Activated T-cell treated with anti-CD3 and anti-CD28 coated beads, Interleukin-2, amount 50 U/mL, for 48 hours (primary cell): ENCODE measurements around the gene PGAP2.

Experiments
- DNase-seq, 2 experiments: peaks; one replicate each; pipeline ENCODE4 v3.0.0-alpha.2; 2020

The PGAP2 gene

DNA sequence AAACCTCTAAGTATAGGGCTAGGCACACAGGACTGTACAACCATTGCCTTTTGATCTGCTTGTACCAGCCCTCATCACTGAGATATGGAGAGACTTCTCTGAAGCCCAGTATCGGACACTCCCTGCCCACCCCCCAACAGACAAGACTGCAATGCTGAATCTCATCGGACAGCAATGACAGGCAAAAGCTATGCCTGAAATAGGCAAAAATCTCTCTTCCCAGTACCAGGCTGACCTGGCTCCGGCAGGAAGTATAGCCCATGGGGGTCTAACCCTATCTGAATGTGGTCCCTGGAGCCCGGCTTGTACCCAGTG, 25.9 kb downstream of the PGAP2 start:
- no peak for DNase-seq

DNA sequence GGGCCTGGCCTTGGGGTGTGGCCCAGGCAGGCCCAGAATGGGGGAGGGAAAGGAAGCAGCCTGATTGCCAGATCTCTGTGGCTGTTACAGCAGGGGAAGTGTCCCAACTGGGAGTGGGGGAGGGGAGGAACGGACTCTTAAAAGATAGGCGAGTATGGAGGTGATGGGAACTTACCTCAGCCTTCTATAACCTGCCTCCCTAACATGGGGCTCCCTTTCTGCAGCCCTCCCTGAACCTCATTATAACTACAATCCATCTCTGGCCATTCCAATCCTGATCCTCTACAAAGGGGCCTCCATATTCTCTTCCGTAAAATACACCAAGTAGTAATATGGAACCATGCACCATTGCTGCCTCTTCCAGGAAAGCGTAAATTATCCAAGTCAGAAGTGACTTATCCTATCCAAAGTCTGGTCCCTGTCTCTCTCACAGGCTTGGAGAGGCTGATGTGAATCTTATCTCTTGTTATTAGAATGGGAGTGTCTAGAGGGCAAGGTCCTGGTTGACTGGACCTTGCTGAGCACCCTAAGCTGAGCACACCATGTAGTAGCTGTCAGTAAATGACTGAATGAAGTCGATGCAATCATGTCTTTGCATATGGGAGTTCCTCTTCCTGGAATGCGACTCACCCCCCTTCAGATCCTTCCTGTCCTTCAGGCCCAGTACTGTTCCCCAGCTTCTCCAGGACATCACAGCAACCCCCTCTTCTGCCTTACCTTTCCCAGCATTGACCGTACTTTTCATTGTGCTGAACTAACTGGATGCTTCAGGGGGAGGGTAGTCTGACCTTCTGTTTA, 26.5 kb downstream of the PGAP2 start:
- no peak for DNase-seq

DNA sequence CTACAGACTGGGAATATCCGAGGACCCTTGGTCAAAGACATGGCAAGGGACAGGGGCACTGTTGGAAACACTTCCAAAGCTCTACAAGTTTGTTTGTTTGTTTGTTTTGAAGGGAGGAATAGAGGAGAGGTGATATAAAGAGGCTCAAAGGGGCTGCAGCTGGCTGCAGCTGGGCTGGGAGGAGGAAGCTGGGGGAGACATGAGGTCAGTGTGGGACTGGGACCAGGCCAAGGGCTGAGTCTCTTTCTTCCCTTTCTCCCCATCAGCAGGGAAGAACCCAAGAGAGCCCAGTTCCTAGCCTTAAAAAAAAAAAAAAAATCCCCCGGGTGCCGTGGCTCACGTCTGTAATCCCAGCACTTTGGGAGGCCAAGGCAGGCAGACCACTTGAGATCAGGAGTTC, 27.4 kb downstream of the PGAP2 start:
- DNase-seq = no peak

DNA sequence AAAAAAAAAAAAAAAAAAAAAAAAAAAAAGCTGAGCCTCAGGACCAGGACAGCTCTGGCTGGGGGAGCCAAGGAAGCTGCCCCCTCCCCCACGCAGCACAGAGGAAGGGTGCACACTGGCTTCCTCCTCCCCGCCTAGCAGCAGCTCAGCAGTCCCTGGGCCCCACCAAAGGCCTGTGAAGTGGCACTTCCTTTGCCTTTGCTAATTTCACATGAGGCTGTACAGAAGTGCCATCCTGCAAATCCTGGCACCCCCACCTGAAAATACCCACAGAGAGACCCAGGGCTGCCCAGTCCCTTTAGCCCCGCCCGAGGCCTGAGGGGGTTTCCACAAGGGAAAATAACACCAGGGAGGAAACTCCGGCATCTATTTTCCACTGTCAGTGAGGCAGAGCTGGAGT, 28.5 kb downstream of the PGAP2 start:
- peak; percentile 50 to 63 for DNase-seq

DNA sequence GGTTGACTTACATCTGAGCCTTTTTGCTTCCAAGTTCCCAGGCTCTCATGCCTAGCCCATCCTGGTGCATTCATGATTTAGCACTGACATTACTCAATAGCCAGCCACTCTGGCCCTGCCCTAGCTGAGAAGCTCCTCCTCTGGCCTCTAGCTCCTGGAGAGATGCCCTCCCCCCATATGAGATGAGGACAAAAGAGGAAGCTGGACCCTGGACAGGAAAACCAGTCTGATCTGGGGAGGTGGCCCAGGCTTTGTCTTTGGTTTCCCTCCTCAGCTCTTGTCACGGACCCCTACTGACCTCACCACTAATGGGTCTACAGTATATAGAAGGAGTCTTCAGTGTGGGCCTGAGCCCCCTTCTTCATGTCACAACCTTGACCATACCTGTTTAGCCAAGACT, 29.4 kb downstream of the PGAP2 start:
- DNase-seq = no peak

DNA sequence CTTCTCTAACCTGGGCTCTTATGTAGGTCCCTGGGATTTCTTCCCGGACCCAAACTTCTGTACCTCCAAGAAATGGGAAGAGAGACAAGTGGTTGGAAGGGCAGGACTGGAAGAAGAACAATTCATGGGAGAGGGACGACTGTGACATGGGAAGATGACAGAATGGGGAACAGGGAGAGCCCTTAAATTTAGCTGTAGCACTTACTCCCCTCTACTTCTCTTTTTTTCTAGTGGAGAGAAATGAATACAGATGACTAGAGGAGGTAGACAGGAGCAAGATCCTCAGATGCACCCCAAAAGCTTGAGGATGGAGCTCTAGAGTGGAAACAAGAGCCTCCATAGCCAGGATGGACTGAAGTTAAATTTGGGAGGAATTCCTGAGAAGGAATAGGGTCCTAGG, 30.1 kb downstream of the PGAP2 start:
- DNase-seq = no peak

DNA sequence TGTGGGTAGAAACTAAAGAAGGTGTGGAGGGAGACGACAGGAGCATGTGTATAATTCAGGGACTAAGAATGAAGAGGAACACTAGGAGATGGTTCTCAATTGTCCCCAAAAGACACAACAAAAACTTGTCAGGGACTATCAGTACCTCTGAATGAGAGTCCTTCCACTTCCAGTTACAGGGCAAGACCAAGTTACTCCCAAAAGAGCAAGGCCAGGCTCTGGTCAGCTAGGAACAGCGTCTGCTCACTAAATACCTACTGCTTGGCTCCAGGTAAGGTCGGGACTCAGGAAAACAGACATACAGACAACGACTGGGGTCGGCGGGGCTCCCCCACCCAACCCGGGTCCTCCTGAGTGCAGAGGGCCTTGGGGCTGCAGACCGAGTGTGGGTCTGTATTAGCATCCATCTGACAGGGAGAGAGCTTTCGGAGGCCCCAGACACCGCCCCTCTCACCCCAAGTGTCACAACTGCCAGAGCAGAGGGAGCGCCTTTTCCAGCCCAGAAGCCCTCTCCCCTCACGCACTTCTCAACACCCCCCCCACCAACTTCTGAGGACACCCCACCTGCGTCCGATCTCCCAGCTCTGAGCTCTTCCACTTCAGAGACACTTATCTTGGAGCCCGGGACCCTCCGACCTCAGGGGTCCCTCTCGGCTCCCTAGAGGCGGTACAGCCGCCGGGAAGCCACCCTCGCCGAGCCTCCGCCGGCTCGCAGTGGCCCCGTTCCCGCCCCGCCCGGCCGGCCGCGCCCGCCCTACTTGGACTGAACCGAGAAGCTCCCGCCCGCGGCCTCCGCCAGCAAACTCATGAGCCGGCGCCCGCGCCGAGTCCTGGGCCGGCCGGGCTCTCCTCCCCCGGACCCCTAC, 31.9 kb downstream of the PGAP2 start:
- DNase-seq = peak; percentile 53 to 63

DNA sequence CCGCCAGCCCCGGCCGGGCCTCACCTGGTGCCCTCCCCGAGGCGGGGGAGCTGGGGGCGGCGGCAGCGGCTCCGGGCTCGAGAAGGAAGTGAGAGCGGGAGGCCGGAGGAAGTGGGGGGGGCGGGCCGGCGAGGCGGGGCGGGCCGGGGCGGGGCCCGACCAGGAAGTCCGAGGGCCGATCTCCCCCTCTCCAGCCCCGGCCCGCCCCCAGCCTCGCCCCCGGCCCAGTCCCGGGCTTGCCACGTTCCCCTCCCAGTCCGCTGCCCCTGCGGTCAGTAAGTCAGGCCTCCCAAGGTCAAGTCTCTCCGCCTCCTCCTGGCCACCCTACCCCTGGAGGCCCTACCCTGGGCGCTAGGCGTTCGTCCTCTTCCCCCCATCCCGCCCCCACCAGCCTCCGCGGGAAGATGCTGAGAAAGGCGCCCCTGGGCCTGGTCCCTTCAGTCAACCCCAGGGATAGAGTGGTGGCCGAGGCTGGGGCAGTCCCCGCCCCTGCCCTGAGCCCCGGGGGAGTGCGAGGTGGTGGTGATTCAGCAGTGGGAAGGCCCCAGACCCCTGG, 32.6 kb downstream of the PGAP2 start, which contains the start of gene RHOG:
TSS of gene RHOG (minus strand) at position 90 of the 556 bp plus-strand sequence. CDS start 12,821 bp downstream, outside the sequence.
- peak; percentile 95 to 96 for DNase-seq

DNA sequence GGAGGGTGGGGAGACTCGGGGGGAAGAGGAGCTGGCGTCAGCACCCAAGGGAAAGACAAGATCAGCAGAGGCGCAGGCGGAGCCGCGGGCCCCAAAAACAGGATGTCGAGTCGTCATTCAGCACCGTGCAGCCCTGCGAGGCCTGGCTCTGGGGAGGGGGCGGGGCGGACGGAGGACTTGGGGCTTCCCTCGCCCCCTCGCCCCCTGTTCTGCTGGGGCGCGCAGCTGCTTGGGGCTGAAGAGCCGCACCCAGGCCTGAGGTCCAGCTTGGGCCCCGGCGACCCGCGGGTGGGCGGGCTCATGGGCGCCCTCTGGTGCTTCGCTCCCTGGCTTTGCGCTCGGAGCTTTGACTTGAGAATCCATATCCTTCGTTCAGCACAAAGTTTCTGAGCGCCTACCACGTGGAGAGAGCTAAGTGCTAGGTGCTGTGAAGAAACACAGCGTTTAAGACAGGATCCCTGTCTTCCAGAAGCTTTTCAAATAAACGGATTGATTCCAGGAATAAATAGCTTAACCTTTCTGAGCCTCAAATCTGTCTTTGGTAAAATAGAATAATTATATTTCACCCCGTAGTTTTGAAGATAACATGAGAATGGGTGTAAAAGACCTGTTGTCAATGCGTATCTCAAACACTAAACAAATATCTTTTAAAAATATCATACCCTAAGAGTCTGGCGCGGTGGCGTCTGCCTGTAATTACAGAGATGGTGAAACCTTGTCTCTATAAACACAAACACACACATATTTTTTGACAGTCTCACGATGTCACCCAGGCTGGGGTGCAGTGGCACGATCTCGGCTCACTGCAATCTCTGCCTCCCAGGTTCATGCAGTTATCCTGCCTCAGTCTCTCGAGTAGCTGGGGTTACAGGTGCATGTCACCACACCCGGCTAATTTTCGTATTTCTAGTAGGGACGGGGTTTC, 33.3 kb downstream of the PGAP2 start:
- DNase-seq = peak; percentile 46 to 56

DNA sequence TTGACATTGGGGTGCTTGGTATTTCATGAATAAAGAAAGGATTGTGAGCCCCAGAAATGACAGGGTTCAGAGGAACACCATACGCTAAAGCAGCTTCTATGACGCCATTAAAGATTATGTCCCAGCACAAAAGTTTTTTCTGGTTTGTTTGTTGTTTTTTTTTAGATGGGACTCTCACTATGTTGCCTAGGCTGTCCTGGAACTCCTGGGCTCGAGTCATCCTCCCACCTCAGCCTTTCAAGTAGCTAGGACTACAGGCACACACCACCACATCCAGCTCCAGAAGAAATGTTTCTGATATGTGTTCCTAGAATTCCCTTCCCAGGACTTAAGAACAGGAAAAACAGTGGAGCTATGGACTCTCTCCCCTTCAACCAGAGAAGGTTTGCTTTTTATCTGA, 35.0 kb downstream of the PGAP2 start:
- no peak for DNase-seq

DNA sequence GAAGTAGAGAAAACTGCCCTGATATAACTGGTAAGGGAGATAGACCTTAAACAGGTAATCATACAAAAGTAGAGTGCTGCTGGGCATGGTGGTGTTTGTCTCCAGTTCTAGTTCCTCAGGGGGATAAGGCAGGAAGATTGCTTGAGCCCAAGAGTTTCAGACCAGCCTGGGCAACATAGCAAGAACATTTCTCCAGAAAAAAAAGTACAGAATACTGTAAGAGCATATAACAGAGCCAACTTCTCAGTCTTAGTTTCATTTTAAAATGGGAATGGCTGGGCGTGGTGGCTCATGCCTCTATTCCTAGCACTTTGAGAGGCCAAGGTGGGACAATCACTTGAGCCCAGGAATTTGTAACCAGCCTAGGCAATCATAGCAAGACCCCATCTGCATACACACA, 36.9 kb downstream of the PGAP2 start:
- no peak for DNase-seq

DNA sequence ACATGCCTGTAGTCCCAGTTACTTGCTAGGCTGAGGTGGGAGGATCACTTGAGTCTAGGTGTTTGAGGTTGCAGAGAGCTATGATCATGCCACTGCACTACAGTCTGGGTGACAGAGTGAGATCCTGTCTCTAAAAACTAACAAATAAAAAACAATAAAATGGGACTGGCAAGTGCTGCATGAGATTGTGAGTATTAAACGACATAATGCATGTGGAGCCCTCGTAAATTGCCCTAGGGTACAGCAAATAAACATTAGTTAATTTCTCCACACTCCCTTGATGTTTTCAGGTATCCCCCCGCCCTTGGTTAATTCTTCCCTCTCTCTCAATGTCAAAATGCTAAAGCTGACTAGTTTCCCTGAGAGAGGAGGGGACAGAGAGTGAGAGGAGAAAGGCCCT, 37.3 kb downstream of the PGAP2 start:
- DNase-seq = no peak

DNA sequence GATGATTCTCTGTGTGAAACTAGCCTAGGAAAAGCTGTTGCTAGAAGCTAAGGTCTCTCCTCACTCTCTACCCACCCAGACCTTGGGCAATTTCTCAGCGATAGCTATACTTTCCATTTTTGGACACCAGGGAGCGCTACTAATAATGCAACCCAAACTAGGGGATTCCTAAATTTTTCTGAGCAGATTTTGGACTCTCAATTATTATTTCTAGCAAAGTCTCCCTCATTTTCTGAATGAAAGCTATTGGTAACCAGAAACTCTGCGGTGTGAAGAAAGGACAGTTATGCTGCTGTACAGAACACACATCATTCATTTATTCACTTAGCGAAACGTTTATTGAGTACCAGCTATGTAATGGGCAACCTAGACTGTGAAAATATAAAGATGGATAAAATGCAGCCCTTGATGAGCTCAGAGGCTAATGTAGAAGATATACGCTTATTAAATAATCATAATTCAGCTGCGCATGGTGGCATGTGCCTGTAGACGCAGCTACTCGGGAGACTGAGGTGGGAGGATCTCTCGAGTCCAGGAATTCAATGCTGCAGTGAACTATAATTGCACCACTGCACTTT, 41.0 kb downstream of the PGAP2 start:
- peak in 1 of 2 experiments; percentile 51 for DNase-seq

DNA sequence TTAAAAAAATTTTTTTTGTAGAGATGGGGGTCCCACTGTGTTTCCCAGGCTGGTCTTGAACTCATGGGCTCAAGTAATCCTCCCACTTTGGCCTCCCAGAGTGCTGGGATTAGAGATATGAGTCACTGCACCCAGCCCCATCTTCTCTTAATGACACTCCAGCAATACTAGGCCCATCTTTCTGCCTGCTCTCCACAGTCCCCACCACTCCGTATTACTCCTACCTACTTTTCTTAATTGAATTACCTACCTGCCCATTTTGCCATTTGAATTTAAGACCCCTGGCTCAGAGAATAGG, 45.1 kb downstream of the PGAP2 start:
- no peak for DNase-seq

DNA sequence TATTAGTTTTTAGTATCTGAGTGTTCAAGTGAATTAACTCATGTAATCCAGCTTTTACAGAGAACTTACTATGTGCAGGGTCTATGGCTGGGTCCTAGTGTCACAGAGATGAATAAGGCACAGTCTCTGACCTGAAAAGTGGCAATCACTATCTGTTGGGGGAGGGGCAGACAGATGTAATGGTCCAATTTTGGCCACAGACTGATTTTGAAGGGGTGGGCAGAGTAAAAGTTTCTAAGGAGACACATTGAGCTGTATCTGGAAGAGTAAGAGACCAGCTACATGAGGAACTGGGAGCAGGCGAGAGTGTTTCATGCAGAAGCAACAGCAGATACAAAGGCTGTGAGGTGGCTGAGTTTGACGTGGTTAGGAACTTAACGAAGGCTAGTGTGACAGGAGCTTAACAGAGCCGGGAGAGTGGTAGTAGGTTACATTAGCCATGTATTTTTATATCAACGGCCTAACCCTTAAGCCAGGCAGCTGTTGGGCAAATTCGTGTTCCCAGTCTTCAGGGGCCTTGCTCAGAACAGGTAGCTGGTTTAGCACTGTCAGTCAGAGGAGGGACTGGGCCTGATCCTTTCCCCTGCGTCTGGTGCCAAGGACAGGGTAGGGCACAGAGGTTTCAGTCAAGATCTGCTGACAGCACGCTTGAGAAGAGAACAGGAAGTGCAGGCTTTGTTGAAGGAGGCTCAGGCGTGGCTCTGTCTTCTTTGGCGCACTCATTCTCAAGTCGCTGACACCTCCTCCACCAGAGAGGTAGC, 45.7 kb downstream of the PGAP2 start:
- DNase-seq = peak; percentile 81 to 82

DNA sequence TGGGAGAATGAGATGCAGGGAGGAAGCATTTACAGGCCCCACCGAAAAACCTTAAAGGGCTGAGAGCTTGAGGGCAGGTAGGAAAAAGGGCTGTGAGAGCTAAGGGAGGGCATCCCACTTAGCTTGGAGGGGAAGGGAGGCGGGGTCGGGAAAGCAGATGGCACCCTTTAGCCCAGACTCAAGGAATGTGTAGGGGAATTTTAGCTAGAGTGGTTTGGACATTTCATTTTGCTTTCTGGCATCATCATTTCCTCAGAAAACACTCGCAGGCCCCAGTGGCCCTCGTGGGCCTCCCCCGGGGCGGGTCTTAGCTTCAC, 46.3 kb downstream of the PGAP2 start:
- no peak for DNase-seq

DNA sequence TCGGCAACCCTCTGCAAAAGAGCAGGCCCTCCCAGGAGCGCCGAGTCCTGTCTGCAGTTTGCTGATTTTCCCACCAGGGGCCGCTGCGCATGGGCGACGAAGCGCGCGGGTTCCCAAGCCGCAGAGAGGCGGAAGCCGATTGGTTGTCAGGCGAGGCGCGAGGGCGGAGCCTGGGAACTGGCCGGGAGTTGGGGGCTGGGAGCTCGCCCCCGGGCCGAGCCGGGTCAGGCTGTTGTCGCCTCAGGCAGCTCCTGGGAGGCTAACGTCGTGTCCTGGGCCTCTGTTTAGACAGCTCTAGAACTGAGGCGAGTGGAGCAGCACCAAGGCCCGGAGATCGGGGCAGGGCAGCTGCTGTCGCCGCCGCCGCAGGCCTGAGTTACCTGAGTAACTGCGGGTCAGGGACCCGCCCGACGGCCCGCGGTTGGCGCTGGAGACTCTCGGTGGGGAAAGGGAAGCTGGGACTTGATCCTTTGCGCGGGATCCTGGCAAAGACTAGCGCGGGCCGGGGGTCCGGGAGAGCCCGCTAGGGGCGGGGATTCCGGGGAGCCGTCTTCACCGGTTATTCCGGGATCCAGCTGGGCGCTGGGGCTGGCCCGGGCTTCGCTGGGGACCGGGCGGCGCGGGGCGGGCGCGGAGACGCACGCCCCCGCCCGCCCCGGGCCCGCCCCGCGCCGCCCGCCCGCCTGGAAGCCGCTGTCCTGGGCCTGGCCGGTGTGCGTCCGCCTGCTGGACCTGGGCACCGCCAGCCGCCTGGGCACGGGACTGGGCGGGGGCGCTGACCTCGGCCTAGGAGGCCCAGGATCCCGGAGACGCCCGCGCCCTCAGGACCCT, 46.8 kb downstream of the PGAP2 start, which contains the start of gene STIM1:
TSS of gene STIM1 (plus strand) at position 688 of the 831 bp plus-strand sequence. CDS start 607 bp downstream, outside the sequence.
- peak; percentile 100 for DNase-seq

DNA sequence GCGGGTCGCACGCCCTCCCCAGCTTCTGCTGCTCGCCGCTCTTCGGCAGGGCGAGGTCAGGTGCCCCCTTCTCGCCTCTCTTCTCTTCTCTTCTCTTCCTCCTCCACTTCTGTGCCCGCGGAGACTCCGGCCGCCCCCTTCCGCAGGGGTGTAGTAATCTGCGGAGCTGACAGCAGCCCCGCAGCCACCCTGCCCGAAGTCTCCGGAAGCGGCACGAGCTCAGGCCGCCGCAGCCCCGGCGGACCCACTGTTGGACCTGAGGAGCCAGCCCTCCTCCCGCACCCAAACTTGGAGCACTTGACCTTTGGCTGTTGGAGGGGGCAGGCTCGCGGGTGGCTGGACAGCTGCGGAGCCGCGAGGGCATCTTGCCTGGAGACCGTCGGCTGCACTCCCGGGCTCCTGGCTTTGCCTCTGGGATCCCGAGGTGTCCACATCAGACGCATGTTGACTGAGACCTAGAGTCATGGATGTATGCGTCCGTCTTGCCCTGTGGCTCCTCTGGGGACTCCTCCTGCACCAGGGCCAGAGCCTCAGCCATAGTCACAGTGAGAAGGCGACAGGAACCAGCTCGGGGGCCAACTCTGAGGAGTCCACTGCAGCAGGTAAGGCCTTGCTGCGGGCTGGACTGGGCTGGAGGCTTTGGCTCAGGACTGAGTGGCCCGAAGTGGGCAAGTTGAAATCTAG, 47.6 kb downstream of the PGAP2 start:
- peak; percentile 66 to 72 for DNase-seq

DNA sequence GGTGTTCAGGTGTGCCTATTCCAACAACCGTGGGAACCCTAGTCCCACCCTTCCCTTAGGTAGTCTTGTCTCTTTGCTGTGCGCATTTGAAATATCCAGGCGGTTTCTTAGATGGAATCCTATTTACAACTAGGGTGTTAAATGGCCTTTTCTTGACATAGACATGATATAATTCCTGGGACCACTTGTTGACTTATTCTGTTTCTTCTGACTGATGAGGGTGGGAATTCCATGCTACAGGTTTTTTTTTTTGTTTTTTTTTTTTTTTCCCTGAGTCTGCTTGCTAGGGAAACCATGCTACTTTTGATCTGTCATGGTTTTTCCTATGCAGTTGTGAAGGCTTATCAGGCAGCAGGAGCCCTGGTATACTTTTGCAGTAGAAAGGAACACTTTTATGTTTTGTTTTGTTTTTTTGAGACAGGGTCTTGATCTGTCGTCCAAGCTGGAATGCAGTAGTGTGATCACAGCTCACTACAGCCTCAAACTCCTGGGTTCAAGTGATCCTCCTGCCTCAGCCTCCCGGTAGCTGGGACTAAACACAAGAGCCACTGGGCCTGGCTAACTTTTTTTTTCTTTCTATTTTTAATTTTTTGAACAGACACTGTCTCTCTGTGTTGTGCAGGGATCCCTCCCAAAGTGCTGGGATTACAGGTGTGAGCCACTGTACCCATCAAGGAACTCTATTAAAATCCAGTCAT, 48.6 kb downstream of the PGAP2 start:
- no peak for DNase-seq

DNA sequence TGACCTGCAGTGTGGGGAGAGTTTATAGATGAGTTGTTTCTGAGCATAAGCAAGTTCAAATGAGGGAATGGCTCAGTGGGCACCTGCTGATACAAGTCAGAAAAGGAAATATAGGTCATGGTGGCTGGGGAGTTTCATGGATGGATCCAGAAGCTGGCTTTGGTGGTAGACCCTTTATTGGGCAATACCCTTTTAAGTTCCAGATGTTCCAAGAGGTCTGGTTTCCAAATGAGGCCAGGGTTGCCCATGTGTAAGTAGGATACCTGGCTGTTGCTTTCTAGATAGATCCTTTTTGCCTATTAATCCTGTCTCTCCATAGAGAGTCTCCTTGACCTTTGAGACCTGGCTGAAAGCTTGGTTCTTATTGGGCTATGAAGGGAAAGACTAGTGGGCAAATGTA, 49.3 kb downstream of the PGAP2 start:
- DNase-seq = no peak
